MV-4-11 (cell line): ENCODE data around the gene MYL12B.
"Not testable (repeated sequence)": the region's sequence is repeated elsewhere in the genome, so short reads cannot be mapped to it uniquely, and the experiment has no call there.

Experiments used
- DNase-seq: peaks from one replicate; lab custom pipeline; 2025; lab: John Stamatoyannopoulos, UW

Gene MYL12B

GRCh38 chr18:3297025-3297984 lies 35.4 kb downstream of the MYL12B start:
- peak; percentile 96 for DNase-seq

DNA sequence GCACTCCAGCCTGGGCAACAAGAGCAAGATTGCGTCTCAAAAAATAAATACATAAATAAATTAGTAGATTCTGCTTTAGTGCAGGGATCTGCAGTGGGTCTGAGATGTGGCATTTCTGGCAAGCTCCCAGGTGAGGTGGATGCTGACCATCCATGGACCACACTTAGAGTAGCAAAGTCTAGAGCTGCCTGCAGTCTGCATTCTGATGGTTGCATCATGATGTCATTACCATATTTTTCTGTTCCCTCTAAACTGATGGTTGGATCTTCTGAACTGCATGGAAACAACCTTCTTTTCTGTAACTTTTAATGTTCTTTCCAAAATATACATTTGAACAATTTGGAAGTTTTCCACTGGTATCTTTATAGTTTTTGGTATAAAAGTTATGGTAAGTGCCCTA lies 42.9 kb downstream of the MYL12B start:
- DNase-seq: no peak

- peak; percentile 88 for DNase-seq
Measured at GRCh38 chr18:3305354-3305762, 43.4 kb downstream of the MYL12B start.

DNA sequence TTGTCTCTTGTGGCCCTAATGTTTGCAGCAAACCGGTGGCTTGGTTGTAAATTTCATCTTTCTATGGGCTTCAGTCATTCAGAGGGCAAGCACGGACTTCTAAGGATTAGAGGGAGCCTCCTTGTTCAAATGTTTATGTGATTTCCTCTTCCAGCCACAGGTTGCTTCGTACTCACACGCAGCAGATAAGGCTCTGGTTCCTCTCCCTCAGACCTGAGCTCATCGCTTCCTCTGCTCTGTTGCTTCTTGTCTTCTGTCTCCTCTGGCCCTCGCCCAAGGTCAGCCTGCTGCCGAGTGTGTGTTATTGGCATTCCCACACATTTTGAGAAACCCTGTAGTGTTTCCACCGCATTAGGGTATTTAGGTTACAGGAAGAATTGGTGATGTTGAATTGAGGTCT lies 44.0 kb downstream of the MYL12B start:
- DNase-seq: peak; percentile 54

GRCh38 chr18:3306391-3306790 lies 44.5 kb downstream of the MYL12B start:
- no peak for DNase-seq

- DNase-seq: no peak
Measured at GRCh38 chr18:3313685-3314084, 51.8 kb downstream of the MYL12B start.

DNA sequence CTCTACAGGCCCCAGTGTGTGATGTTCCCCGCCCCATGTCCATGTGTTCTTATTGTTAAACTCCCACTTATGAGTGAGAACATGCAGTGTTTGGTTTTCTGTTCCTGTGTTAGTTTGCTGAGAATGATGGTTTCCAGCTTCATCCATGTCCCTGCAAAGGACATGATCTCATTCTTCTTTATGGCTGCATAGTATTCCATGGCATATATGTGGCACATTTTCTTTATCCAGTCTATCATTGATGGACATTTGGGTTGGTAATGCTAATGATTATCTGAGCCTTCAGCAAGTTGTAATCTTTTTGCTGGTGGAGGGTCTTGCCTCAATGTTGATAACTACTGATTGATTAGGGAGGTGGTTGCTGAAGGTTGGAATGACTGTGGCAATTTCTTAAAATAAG lies 53.4 kb downstream of the MYL12B start:
- DNase-seq: not testable (repeated sequence)

GRCh38 chr18:3319399-3319798 lies 57.5 kb downstream of the MYL12B start:
- DNase-seq: no peak

DNA sequence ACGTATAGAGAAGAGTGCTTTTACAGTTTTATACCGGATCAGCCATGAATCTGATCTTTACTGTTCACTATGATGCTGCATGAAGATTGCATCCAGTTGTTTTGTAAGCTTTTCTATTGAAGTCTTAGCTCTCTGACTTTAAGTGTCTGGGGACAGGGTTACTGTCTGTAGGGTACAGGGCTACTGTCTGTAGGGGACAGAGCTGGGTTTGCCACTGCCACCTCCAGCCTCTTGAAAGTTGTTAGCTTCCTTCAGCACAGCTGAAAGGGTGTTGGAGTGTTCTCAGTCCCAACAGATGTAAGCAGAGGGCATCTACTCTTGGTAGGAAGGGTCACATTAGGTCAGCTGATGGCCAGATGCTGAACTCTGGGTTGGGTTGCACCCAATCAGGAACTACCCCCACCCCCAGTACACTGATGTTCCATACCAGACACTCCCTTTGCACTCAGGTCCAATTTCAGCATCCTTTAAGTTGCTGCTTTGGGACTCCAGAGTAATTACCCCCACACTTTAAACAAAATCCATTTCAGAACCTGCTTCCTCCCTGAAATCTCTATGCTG lies 58.0 kb downstream of the MYL12B start:
- DNase-seq: no peak

GRCh38 chr18:3321133-3321812 lies 59.3 kb downstream of the MYL12B start:
- DNase-seq: peak; percentile 22

DNA sequence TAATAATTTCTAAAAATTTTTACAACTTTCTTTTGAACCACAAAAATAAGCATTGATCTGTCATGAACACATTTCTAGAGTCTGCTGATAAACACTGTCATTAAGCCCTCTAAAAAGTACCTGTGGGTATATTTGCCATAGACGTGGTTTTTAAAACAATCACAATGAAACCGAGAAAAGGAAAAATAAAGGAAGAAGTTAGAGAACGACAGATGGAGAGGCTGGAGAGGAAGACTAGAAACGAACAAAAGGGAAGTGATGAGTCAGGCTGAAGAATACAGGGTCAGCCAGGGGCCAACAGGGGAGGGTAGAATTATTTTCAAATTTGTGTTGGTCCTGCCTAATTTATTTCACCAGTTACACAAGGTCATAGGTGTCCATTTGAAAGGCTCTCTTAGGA lies 62.0 kb downstream of the MYL12B start:
- peak; percentile 90 for DNase-seq
